GM21723 (cell line): Measurements from ENCODE around the gene RAET1E.
"Not testable (repeated sequence)": the region's sequence is repeated elsewhere in the genome, so short reads cannot be mapped to it uniquely, and the experiment has no call there.

Experiments
- ATAC-seq: cut with Tn5 transposase; IDR thresholded peaks from one replicate; pipeline ENCODE4 v1.9.1; 2021; ENCODE audit warnings: mild to moderate bottlenecking, moderate library complexity; ENCODE audit not compliant: unreplicated experiment

The RAET1E gene

DNA sequence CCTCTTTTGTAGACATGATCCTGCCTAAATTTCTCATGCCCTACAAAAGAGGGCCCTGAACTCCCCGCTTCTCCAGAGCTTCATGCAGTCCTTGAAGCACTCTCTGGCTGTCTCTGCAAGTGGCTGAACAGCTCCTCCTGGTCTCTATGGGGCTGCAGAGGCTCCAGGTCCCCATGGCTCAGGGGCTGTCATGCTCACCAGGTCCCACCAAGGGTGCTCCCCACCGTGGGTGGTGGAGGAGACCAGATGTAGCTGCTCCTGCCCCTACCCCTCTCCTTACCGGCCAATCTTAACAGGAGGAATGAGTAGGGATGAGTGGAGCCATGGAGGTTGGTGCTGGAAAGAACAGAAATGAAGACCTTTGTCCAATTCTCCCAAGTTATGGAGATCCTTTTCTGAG, 14.8 kb upstream of the RAET1E start:
- not testable (repeated sequence) for ATAC-seq

DNA sequence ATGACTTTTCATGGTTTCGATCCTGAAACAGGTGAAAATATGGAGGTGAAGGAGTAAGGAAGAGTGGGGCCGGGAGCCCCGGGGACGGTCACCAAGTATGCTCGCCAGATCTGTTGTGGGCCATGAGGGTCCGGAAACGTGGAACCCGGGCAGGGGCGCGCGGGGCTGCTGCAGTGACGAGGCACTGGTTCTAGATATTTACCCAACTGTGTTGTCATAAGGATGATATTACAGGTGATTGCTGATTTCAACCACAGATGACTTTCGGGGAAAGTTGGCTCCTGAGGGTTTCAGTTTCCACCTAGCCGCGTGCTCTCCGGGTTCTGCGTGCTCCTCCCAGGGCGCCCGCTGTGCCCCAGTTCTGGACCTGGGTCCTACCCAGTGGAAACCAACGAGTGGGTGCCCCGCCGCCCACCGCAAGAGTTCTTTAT, 12.8 kb upstream of the RAET1E start:
- no peak for ATAC-seq

DNA sequence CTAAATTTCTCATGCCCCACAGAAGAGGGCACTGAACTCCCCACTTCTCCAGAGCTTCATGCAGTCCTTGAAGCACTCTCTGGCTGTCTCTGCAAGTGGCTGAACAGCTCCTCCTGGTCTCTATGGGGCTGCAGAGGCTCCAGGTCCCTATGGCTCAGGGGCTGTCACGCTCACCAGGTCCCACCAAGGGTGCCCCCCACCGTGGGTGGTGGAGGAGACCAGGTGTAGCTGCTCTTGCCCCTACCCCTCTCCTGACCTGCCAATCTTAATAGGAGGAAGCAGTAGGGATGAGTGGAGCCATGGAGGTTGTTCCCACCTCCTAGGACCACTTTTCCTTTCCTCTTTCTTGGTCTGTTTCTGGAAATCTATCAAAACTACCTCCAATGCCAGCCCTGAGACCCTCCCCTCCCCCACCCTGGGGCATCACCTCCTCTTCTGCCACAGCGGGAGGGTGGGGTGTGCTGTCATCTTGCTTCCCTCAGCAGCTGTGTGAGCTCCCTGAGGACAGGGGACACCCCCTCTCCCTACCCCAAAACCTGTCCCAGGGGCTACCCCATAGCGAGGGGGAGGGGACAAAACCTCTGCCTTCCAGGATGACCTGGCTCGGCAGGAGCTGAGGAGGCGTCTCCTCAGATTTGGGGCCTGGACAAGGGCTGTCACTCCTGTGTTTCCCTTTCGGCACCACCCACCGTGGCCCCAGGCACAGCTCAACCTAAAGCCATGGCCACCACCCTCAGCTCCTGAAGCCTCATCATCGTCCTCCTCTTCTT, 12.0 kb upstream of the RAET1E start:
- no peak for ATAC-seq

DNA sequence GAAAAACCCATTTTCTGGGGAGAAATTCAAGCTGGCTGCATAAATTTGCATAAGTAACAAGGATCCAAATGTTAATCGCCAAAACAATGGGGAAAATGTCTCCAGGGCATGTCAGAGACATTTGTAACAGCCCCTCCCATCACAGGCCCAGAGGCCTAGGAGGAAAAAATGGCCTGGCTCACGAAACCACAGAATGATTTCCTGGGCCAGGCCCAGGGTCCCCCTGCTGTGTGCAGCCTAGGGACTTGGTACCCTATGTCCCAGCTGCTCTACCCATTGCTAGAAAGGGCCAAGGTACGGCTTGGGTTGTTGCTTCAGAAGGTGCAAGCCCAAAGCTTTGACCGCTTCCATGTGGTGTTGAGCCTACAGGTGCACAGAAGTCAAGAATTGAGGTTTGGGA, 10.6 kb upstream of the RAET1E start:
- not testable (repeated sequence) for ATAC-seq

DNA sequence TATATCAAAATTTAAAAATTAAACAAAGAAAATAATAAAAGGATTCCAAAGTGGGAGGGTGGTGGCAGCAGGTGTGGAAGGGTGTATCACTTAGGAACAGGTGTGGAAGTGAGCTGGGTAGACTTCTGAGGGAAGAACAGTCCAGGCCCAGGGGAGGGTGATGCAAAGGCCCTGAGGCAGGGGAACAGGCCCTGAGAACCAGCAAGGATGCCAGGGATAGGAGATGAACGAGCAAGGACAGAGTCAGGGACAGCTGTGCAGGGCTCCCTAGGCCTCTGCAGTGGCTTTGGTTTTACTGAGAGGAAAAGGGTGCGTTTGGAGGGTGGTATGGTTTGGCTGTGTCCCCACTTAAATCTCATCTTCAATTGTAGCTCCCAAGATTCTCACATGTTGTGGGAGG, 9.4 kb upstream of the RAET1E start:
- ATAC-seq, result no peak

DNA sequence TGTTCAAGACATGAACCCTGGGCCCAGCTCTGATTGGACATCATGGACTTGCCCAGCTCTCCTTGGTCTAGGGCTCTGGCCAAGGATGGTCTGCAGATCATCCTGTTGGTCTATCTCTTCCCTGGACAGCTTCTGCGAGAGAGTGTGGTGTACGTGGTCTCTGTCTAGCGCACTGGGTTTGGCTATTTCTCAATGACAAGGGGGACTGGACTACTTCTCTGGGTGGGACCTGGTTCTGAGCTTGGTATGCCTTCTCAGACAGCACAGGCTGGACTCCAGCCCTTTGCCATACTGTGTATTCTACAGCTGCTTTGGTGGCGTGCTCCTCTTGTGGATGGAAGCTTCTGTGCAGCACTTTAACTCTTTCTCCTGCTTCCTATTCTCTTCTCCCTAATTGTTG, 8.5 kb upstream of the RAET1E start:
- ATAC-seq, result no peak

DNA sequence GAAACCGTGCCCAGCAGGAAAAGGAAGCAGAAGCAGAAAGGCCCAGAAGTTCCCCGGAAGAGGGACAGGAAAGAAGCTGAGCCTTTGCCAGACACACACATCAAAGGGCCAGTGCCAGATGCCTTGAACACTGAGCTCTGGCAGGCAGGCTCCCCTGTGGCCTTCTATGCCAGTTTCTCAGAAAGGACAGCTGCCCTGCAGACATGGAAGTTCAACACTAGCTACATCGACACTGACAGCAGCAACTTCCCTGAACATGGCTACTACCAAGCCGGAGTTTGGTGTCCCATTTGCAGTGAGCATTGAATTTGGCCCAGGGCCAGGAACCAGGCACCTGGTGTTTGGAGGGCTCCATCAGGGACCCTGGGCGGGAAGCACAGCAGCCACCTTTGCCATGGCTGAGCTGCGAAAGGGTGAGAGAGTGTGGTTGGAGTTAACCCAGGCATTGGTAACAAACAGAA, 8.0 kb upstream of the RAET1E start:
- no peak for ATAC-seq

DNA sequence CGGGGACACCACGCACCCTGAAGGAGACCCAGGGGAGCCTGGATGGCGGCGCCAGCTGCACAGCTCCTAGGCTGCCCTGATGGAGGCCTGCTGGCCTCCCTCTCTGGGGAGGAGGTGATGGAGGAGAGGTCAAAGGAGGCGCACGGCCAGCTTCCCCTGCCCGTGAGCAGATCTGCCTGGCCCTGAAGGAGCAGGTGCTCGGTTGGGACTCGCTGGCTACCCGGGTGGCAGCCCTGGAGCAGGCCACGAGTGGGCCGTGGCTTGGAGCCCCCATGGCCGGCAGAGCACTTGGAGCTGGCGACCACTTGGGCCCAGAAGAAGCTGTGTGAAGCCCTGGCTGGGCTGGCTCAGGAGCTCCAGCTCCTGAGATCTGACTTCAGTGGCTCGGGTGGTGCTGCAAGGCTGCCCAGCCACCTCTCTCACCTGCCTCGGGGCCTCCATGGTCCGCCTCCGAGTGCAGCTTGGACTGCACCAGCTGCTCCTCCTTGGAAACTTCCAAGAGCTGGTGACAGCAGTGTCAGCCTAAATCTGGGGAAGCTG, 7.5 kb upstream of the RAET1E start:
- no peak for ATAC-seq

DNA sequence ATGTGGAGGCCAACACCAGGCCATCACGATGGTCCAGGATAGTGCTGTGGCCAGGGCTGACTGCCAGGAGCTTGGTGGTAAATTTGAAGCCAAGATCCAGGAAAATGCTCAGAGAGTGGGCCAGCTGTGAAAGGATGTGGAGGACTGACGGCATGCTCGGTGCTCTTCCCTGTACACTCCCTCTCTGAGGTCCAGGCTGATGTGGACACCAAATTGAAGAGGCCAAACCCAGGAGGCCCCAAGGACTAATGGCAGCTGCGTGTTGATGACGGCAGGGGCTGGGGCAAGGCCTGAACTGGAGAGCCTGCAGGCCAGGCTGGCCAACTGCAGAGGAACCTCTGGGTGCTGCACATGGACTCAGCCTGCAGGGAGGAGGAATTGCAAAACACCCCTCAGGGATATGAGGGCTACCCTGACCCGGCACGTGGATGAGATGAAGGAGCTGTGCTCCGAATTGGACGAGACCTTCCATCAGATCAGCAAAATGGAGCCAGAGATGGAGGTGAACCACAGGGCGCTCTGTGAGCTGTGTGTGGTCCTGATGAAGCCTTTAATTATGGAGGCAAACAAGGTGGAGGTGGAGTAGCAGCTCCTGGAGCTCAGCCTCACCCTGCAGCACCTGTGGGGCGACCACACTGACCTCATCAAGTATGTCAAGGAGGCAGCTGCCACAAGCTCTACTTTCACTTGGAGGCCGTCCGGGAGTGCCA, 6.9 kb upstream of the RAET1E start:
- no peak for ATAC-seq

DNA sequence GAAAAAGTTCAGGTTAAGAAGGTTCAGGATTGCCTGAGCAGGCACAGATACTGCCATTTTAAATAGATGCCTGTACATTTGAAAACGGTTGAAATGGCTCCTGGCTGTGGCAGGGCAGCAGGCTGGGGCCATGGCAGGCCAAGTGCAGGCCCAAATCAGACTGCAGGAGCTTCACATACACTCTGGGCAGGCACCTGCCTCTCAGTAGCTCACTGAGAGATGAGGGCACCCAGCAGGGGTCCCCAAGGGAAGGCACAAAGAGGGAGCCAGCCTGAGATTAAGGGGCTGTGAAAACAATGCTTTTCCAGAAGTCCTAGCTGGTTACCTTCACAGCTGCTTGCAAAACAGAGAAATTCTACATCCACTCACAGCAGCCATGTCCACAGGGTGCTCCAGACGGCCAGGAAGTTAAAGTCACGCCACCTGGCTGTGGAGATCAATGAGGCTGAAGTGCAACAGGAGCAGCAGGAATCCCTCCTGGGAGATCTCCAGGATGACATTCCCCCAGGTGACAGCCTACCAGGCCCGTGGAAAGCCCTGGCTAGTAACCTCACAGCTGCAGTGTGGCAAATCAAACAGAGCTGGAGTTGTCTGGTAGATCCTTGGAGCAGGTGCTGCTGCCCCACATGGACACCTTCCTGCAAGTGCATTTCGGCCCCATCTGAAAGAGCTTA, 6.2 kb upstream of the RAET1E start:
- no peak for ATAC-seq

DNA sequence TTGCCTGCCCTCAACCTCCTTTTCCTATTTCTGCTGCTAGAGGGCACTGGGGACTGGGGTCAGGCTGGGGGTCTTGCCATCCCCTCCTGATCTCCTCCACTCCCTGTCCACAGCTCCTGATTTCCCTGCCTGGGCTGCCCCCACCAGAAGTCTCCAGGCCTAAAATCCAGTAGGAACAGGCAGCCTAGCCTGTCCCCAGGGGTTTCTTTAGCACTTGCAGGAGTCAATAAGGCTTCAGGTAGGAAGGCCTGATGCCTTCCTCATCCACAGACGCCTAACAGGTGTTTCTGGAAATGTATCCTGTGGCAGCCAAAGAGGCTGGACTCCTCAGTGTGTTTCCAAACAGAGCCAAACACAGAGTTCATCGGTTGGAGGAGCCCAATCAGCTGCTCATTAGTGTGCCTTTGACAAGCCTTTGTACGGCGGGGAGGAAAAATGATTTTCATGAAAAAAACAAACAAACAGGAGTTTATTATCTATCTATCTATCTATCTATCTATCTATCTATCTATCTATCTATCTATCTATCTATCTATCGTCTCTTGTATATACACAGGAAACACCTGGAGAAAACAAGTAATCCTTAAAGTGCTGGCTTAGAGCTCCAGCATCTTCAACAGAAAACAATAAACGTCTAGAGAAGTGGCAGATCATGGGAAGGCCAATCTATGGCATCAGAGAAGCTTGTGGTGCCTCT, 3.7 kb upstream of the RAET1E start:
- ATAC-seq, result no peak

DNA sequence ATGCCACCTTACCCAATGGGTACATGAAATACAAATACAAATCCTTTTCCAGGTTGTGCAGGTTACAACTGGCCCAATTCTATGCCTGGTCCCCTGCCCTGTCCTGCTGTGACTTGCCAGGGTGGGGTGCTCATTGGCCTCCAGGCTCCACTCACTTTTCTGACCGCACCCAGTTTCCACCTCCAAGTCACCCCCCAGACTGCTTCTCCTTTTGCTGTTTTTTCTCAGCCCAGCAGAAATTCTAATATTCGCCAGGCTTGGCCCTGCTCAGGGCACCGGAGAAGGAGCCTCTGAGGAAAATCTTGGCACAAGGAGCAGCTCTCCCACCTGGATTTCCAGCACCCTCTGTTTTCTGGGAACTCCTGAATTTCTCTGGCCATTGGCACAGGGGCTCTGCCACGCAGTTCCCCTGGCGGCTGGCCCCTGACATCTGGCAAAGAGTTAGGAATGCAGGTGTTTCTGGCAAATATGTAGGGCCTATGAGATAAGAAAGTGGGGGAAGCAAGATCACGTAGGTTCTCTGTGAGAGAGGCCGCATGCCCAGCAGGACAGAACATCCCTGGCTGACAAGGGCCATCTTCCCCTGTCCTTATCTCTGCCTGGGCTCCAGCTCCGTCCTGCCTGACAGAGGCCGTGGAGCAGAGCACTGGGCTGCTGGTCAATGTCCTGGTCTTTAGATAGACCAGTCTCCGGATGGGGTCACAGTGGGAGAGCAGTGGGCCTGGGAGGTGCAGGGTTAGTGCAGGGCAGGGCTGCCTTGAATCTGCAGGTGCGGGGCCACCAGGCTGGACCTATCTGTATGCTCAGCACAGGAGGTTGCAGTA, 2.9 kb upstream of the RAET1E start:
- no peak for ATAC-seq

DNA sequence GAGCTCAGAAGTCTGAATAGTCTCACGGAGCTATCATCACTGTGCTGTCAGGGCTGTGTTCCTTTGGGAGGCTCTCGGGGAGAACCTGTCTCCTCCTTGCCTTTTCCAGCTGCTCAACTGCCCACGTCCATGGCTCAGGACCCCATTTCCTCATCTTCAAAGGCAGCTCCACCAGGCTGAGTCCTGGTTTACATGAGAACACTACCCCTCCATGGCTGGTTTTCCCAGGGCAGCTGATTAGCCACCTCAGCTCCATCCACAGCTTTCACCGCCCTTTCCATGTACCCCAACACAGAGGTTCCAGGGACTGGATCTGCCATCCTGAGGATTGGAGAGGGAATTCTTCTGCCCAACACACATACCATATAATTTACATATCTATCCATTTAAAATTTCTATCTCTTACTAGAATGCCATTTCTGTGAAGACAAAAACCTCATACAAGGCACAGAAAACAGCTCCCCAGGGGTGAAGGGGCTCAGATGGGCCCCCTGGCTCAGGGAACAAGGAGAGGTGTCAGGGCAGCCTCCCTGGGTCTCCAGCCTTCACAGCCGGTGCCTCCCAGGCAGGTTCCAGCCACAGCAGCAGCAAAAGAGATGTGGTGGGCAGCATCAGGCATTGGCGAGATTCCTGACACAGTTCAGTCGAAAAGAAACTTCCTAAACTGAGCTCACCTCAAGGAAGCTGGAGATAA, 2.2 kb upstream of the RAET1E start:
- ATAC-seq, result no peak

DNA sequence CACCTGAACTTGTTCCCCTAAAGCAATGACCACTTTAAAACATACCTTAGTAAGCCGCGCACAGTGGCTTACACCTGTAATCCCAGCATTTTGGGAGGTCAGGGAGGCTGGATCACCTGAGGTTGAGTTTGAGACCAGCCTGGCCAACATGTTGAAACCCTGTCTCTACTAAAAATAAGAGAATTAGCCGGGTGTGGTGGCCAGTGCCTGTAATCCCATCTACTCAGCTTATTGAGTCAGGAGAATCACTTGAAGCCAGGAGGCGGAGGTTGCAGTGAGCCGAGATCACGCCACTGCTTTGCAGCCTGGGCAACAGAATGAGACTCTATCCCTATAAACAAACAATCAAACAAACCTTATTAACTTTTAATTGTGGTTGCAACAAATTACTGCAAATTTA, 1.6 kb upstream of the RAET1E start:
- ATAC-seq, result no peak

DNA sequence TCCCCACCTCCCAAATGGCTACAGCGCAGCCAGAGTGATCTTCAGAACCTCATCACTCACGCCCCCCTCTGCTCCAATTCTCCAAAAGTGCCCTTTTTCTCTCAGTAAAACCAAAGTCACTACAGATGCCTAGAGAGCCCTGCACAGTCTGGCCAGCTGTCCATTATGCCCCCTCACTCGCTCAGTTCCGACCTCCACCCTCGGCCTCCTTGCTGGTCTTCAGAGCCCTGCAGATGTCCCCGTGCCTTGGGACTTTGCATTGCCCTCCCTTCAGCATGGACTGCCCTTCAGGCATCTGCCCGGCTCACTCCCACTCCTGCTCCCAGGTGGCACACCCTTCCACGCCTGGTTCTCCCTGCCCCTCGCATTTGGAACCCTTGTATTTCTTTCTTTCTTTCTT, 1.1 kb upstream of the RAET1E start:
- ATAC-seq, result no peak

DNA sequence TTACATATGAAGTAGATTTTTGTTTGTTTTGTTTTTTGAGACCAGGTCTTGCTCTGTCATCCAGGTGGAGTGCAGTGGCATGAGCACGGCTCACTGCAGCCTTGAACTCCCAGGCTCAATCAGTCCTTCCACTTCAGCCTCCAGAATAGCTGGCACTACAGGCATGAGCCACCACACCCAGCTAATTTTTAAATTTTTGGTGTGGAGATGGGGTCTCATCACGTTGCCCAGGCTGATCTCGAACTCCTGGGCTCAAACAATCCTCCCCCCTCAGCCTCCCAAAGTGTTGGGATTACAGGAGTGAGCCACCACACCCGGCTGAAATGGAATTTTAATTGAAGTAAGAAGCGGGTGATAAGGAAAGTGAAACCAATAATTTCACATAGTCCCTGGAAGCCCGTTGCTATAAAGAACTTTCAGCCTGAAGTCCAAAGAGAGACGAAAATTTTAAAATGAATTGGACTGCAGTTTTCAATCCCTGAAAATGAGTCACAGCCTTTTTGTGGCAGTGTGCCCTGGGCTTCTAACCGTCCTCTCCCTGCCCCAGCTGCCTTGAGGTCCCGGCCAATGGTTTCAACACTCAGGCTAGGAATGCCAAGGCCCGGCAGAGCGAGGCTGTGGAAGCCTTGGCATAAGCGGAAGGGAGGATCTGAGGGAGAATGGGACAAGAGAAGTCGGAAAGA, 757 bp downstream of the RAET1E start:
- ATAC-seq, result no peak

DNA sequence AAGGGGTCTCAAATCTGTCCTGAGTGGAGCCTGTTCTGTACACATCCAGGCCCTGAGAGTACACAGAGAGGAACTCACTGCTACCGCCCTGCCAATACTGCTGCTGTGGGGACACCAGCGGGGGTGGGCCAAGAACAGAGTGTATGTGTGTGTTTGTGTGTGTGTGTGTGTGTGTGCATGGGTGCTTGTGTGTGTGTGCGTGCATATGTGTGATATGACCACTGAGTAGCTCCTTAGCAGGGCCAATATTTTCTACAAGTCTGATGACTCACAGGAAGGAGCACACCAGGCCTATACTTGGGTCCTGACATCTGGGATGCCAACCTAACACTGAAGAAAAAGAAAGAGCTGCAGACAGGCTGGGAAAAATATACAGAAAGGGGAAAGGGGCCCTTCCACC, 1.4 kb downstream of the RAET1E start:
- ATAC-seq, result no peak

DNA sequence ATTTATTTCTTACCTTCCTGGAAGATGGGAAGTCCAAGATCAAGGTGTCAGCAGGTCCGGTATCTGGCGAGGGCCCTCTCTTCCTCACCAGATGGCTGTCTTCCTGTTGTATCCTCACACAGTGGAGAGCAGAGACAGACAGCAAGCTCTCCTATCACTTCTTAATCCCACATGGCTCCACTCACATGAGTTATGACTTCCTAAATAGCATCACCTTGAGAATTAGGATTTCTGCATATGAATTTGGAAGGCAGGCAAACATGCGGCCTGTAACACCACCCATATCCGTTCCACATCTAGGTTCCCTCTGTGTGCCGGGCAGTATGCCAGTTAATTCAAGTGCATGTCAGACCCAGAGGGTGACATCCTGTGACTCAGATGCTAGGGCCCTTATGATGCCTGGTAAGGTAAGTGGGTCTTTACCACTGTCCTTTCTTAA, 2.1 kb downstream of the RAET1E start:
- no peak for ATAC-seq

DNA sequence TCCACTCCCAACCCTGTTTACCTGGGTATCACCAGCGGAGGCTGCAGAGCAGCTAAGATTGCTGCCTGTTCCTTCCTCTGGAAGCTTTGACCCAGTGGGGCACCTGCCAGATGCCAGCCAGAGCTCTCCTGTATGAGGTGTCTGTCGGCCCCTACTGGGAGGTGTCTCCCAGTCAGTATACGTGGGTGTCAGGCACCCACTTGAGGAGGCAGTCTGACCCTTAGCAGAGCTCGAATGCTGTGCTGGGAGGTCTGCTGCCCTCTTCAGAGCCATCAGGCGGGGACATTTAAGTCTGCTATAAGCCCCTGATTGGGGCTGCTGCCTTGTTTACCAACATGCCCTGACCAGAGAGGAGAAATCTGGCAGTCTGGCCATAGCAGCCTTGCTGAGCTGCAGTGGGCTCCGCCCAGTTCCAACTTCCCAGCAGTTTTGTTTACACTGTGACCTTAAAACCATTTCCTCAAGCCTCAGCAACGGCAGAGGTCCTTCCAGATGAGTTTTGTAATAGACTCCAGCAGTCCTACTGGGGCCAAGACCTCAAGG, 2.8 kb downstream of the RAET1E start:
- ATAC-seq, result no peak
